HG03469 (cell line): Measurements from ENCODE around the gene ABCA13.

Source experiments
- ATAC-seq: cut with Tn5 transposase; IDR thresholded peaks from one replicate; pipeline ENCODE4 v1.9.1; 2021; ENCODE audit warnings: mild to moderate bottlenecking, moderate library complexity, moderate number of reproducible peaks; ENCODE audit not compliant: unreplicated experiment

ABCA13 gene

DNA sequence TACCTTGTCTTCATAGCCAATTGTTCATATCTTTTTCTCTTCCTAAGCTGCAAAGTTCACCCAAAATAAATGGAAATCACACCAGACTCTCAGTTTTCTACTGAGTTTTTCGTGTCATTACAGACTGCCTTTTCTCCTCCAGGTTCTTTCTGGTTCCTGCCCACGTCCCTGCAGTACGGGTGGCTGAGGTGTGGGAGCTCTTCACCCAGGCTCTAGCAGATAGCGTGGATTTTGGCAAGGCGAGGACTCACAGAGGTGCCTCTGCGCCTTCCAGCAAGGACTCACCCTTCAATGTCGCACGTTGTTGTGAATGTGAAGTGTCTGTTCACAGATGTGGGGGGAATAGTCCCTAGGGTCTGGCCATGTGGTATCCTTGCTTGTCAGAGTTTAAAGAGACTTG lies 71.6 kb downstream of the ABCA13 start:
- no peak for ATAC-seq

- ATAC-seq: no peak
Measured at GRCh38 chr7:48244864-48245271, 73.6 kb downstream of the ABCA13 start.

GRCh38 chr7:48245751-48246472 lies 74.7 kb downstream of the ABCA13 start:
- peak; percentile 57 for ATAC-seq

DNA sequence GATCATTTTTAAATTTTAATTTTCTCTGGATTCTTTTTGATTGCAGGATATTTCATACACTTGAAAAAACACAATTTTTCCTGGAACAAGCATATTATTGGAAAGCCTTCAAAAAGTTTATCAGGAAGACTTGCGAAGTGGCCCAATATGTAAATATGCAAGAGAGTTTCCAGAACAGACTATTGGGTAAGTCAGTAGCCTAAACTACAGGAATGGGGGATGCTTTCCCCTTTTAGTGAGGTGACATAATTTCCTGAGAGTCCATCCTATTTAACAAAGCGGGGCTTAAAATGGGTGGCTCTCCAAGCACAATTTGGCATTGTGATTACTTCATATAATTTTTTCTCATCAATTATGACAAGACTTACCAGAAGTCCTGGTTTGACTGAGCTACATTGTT lies 77.9 kb downstream of the ABCA13 start:
- ATAC-seq: no peak

DNA sequence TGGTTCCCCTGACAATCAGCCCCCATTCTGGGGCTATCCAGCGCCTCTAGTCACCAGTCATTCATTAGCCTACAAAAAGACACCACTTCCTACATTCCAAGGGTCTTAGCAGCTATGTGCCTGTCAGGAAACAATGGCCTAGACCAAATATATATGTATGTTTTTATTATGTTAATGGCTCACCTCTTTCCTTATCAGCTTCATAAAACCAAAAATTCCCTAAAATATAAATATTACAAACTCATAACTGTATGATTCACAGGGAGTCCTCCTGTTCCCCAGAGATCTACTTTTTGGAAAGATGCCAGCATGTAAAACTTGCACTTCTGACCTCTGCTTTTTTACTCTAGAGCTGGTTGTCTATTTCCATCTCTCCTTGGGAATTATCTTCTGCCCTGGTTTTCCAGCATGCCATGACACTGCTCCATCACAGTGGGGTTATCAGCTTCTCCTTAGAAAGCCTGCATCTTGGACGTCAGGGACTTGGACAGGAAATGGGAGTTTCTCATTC lies 79.2 kb downstream of the ABCA13 start:
- ATAC-seq: no peak

- ATAC-seq: peak; percentile 92
Measured at GRCh38 chr7:48251766-48252165, 80.5 kb downstream of the ABCA13 start.

DNA sequence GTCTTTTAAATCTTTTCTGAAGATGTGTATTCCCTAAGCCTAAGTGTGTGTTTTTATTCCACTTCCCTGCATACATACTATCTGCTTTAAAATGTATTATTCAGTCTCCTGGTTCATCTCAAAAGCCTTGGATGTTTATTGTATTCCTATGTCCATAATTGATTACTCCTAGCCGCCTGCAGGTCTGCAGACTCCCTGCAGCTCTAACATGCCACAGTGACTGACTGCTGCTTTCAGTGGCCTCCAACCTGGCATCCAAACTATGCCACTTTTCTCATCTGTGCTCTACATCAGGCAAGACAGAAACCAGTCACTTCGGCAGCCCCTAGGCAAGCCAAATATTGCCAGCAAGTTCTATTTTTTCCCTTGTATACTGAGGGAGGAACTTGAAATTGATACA lies 81.7 kb downstream of the ABCA13 start:
- ATAC-seq: no peak

- ATAC-seq: peak; percentile 30
Measured at GRCh38 chr7:48255046-48255445, 83.8 kb downstream of the ABCA13 start.

GRCh38 chr7:48259463-48260280 lies 88.4 kb downstream of the ABCA13 start:
- no peak for ATAC-seq

GRCh38 chr7:48261696-48262095 lies 90.4 kb downstream of the ABCA13 start:
- ATAC-seq: no peak

DNA sequence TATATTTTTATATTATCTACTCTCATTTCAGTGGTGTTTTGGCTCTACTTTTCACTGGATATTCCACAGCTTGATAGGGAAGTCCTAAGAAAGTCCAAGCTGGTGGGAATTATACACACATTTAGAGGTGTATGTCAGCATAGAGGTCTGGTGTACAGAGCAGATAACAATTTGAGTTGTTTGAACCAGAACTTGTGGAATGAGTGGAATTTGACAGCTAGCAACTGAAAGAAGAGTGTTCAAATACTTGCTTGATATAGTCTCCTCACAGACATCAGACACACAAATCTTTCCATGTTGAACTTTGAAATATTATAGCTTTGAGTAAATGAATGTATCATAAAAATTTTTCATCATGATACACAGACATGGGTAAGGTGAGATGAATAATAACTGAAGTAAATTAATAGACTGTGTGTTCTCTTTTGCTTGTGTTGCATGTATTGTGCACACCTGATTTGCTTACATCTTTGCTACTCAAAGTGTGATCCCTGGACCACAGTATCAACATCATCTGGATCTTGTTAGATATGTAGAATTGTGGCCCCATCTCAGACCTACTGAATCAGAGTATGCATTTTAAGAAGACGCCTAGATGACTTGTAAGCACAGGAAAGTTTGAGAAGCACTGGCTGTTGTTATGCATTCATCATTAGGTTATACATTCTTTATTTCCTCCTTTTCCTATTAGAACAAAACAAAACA lies 91.5 kb downstream of the ABCA13 start:
- no peak for ATAC-seq

- ATAC-seq: no peak
Measured at GRCh38 chr7:48263311-48263650, 92.0 kb downstream of the ABCA13 start.

- no peak for ATAC-seq
Measured at GRCh38 chr7:48269066-48269465, 97.8 kb downstream of the ABCA13 start.

DNA sequence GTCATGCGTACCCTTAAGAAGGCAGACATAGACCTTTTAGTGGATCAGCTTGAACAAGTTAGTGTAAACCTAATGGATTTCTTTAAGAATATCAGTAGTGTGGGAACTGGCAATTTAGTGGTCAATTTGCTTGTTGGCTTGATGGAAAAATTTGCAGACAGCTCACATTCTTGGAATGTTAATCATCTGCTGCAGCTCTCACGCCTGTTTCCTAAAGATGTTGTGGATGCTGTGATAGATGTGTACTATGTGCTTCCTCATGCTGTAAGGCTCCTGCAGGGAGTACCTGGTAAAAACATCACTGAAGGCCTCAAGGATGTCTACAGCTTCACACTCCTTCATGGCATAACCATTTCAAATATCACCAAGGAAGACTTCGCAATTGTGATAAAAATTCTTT lies 103.4 kb downstream of the ABCA13 start:
- no peak for ATAC-seq

DNA sequence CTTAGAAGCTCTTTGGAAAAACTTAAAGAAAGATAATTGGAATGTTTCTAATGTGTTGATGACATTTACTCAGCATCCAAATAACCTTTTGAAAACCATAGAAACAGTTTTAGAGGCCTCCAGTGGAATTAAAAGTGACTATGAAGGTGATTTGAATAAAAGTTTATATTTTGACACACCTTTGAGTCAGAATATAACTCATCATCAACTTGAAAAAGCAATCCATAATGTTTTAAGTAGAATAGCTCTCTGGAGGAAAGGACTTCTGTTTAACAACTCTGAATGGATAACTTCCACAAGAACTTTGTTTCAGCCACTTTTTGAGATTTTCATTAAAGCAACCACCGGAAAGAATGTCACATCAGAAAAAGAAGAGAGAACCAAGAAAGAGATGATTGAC lies 108.2 kb downstream of the ABCA13 start:
- no peak for ATAC-seq

GRCh38 chr7:48280100-48280499 lies 108.8 kb downstream of the ABCA13 start:
- no peak for ATAC-seq

DNA sequence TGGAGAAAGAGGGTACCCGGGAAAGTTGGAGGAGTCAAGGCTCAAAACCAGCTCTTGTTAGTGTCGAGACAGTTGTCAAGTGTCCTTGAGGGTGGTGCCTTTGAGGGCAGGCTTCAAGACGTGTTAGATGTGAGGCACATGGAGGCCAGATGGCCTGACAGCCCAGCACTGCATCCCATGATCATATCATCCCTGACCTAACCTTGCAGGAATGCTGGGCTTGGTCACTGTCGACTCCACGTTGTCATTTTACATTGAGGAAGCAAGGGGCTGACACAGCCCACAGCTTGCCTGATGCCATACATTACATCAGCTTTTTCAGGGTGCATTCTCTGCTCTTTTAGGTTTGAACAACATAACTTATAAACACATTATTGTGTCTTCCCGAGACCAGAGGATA lies 114.1 kb downstream of the ABCA13 start:
- no peak for ATAC-seq

- no peak for ATAC-seq
Measured at GRCh38 chr7:48286836-48287235, 115.6 kb downstream of the ABCA13 start.

DNA sequence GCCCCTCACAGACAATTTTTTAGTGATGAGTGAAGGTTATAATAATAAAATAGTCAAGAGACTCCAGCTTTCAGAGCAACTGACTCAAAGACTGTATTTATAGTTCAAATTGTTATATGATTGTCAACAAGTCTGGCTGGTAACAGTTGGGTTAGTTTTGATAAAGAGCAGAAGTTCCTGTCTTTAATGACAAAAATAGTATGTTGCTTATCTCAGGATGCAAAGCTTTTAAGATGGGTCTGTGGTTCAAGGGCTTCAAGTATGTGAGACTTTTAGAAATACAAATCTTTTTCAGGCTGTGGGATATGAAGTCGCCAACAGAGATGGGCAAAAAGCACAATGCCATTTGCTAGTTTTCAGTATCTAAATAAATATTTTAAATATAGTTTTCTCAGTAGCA lies 118.4 kb downstream of the ABCA13 start:
- no peak for ATAC-seq

GRCh38 chr7:48292949-48293348 lies 121.7 kb downstream of the ABCA13 start:
- no peak for ATAC-seq

DNA sequence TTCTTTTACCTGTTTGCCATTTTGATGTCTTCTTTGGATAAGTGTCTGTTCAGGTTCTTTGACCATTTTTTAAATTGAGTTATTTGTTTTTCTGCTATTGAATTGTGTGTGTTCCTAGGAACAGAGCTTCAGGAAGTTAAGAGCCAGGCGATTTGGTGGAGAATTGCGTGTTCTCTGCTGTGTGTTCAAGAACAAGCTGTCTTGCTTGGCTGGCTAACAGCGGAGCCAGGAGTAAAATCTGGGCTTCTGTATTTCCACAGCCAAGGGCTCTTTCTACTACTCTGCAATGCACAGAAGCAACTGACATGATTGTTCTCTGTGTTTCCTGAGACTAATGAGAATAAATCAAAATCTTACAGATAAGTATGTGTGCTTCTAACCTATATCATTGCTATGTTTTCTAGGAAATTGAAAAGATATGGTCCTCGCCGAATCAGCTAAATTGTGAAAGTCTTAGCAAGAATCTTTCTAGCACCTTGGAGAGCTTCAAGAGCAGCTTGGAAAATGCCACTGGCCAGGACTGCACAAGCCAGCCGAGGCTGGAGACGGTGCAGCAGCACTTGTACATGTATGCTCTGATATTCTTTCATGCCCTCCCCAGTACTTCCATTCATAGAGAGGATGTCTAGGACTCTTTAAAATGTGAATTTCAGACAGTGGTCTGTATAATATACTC lies 124.2 kb downstream of the ABCA13 start:
- no peak for ATAC-seq
